ENCODE measurements around the gene DMXL2. TPM values are rescaled to one million over a fixed set of nuclear protein-coding genes. Genes with fewer than 3 reads are reported as not detected.

The DMXL2 gene
- total RNA-seq, 1 experiment from 2014 or later: 13.8 TPM

DNA sequence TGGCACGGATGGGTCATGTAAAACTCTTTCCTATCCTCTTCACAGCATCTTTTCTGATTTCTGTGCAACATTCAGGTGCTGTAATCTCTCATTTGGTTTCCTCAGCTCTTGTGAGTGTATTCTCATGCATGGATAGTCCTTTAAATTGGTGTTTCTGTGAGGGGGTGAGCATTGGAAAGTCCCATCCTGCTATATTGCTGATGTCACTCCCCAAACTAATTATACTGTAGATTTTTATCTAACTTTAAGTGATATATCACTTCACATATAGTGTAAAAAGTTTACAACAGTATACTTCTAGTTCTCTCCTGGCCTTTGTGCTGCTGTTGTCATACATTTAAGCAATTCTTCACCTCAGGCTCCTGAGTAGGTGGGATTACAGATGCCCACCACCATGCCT, 178.5 kb downstream of the DMXL2 start:
- CTCF ChIA-PET: no interaction called here
- Mint-ChIP-seq H3K4me3 (ENCODE audit: low read depth, unreplicated experiment) (no peak overlapping the region), H3K27ac (ENCODE audit: unreplicated experiment) (no peak overlapping the region), H3K9me3 (ENCODE audit: low read depth, unreplicated experiment) (peaks cover 2% of the 10 kb centered on the region), H3K4me1 (ENCODE audit: low read depth, unreplicated experiment) (peaks cover 32% of the 10 kb centered on the region), H3K27me3 (ENCODE audit: unreplicated experiment) (peaks cover 16% of the 10 kb centered on the region), H3K36me3 (ENCODE audit: insufficient read depth, unreplicated experiment) (no peaks in the 10 kb centered on the region)
- BruUV-seq (replicated peaks): no TSS peak
- no peak for DNase-seq
- TF ChIP-seq, protein P1, sequence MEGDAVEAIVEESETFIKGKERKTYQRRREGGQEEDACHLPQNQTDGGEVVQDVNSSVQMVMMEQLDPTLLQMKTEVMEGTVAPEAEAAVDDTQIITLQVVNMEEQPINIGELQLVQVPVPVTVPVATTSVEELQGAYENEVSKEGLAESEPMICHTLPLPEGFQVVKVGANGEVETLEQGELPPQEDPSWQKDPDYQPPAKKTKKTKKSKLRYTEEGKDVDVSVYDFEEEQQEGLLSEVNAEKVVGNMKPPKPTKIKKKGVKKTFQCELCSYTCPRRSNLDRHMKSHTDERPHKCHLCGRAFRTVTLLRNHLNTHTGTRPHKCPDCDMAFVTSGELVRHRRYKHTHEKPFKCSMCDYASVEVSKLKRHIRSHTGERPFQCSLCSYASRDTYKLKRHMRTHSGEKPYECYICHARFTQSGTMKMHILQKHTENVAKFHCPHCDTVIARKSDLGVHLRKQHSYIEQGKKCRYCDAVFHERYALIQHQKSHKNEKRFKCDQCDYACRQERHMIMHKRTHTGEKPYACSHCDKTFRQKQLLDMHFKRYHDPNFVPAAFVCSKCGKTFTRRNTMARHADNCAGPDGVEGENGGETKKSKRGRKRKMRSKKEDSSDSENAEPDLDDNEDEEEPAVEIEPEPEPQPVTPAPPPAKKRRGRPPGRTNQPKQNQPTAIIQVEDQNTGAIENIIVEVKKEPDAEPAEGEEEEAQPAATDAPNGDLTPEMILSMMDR (IDR thresholded peaks at IDR 0.05; ENCODE audit: unreplicated experiment): no peak
- intact Hi-C loops (cut with micrococcal nuclease; ENCODE audit: unreplicated experiment): no loop called here

DNA sequence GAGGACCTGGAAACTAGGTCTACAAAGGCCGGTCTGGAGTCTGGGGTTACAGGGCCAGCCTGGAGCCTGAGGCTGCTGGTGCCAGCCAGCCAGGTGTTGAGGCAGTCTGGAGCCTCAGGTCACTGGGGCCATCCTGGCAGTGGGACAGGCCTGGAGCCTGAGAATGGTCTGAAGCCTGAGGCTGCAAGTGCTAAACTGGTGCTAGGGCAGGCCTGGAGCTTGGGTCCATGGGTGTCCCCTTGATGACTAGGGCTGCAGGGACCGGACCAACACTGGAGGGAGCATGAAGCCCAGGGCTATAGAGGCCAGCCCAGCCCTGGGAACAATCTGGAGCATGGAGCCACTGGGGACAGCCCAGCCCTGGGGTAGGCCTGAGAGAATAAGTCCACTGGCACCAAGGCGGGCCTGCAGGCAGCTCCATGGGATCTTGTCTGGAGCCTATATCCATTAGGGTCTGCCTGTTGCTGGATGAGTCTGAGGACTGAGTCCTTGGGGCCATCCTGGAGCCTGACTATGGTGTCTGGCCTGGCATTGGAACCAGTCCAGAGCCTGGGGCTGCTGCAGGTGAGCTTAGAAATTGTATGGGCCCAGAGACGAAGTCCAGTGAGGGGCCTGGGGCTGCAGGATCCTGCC, 179.2 kb downstream of the DMXL2 start:
- H3K27me3 Mint-ChIP-seq (ENCODE audit: unreplicated experiment): peaks cover 21% of the 10 kb centered on the region
- CTCF ChIA-PET: no interaction called here
- peaks cover 25% of the 10 kb centered on the region for H3K4me1 Mint-ChIP-seq (ENCODE audit: low read depth, unreplicated experiment)
- no peak for DNase-seq
- TF ChIP-seq, protein P1 (IDR thresholded peaks at IDR 0.05; ENCODE audit: unreplicated experiment): no peak
- H3K4me3 Mint-ChIP-seq (ENCODE audit: low read depth, unreplicated experiment): no peak overlapping the region
- BruUV-seq (replicated peaks): no TSS peak
- H3K27ac Mint-ChIP-seq (ENCODE audit: unreplicated experiment): no peak overlapping the region
- H3K36me3 Mint-ChIP-seq (ENCODE audit: insufficient read depth, unreplicated experiment): no peaks in the 10 kb centered on the region
- H3K9me3 Mint-ChIP-seq (ENCODE audit: low read depth, unreplicated experiment): peaks cover 6% of the 10 kb centered on the region
- intact Hi-C loops (cut with micrococcal nuclease; ENCODE audit: unreplicated experiment): no loop called here

GRCh38 chr15:51438526-51438925, 184.0 kb downstream of the DMXL2 start:
- Mint-ChIP-seq H3K36me3 (ENCODE audit: insufficient read depth, unreplicated experiment) (no peaks in the 10 kb centered on the region), H3K4me1 (ENCODE audit: low read depth, unreplicated experiment) (no peaks in the 10 kb centered on the region), H3K27me3 (ENCODE audit: unreplicated experiment) (peaks cover 69% of the 10 kb centered on the region), H3K4me3 (ENCODE audit: low read depth, unreplicated experiment) (no peak overlapping the region), H3K27ac (ENCODE audit: unreplicated experiment) (no peak overlapping the region), H3K9me3 (ENCODE audit: low read depth, unreplicated experiment) (peaks cover 5% of the 10 kb centered on the region)
- CTCF ChIA-PET: no interaction called here
- no peak for DNase-seq
- BruUV-seq (replicated peaks): no TSS peak
- TF ChIP-seq, protein P1 (IDR thresholded peaks at IDR 0.05; ENCODE audit: unreplicated experiment): no peak
- intact Hi-C loops (cut with micrococcal nuclease; ENCODE audit: unreplicated experiment): no loop called here

DNA sequence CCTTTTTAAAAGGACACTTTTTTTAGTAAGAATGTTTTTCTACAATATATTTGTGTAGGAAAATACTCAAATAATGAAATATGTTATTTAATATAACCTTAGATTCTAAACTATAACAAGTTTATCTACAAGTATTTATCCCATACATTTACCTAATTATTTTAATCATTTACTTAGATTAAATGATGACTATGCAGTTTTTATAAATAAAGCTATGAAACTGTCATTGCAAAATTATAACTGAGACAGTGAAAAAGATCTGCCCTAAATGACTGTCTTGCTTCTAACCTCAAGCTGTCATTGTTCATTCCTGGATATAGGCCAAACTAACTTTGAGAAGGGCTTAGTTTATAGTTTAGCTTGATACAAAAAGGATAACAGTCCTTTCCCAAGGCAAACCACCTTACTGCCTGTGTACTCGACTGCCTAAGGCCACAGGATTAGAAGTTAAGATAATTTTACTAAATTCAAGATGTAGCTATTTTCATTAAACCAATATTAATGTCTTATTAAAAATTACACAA, 197.0 kb downstream of the DMXL2 start:
- H3K27ac Mint-ChIP-seq (ENCODE audit: unreplicated experiment): no peak overlapping the region
- TF ChIP-seq, protein P1 (IDR thresholded peaks at IDR 0.05; ENCODE audit: unreplicated experiment): no peak
- no peak for DNase-seq
- no peak overlapping the region for H3K4me3 Mint-ChIP-seq (ENCODE audit: low read depth, unreplicated experiment)
- no TSS peak for BruUV-seq (replicated peaks)
- no peaks in the 10 kb centered on the region for H3K36me3 Mint-ChIP-seq (ENCODE audit: insufficient read depth, unreplicated experiment)
- H3K4me1 Mint-ChIP-seq (ENCODE audit: low read depth, unreplicated experiment): no peaks in the 10 kb centered on the region
- intact Hi-C loops (cut with micrococcal nuclease; ENCODE audit: unreplicated experiment): no loop called here
- CTCF ChIA-PET: interaction anchor here (0.8 to 1.1 kb wide), 2 partner anchors 14 to 25 kb away, joined by 3 read pairs; no protein-coding TSS in a partner anchor
- no peaks in the 10 kb centered on the region for H3K27me3 Mint-ChIP-seq (ENCODE audit: unreplicated experiment)
- H3K9me3 Mint-ChIP-seq (ENCODE audit: low read depth, unreplicated experiment): no peaks in the 10 kb centered on the region

Data from Calu3 (cell line).